ENCODE measurements around the gene TP53I13. TPM values are rescaled to one million over a fixed set of nuclear protein-coding genes. Genes with fewer than 3 reads are reported as not detected.

The TP53I13 gene
- total and polyA plus RNA-seq, 2 of the 13 experiments (the other 11 are each of a cell fraction or from before 2014, with no cell fraction given): 16.9 to 25.7 TPM

GRCh38 chr17:29589524-29590410 is 21.3 kb downstream of the TP53I13 start, which contains the start of gene GIT1 (continued):
- no peak for TF ChIP-seq HNF1B (CRISPR knock-in tag; IDR thresholded peaks at IDR 0.05)
- no peak; the same call in 1 of the 2 replicates for TF ChIP-seq MXD4 (CRISPR knock-in tag; IDR thresholded peaks at IDR 0.05)
- no peak for TF ChIP-seq GRHL1 (CRISPR knock-in tag; conservative IDR thresholded peaks at IDR 0.05)
- TF ChIP-seq ZNF230 (CRISPR knock-in tag; IDR thresholded peaks at IDR 0.05): no peak
- TF ChIP-seq KDM2A (CRISPR knock-in tag; IDR thresholded peaks at IDR 0.05; ENCODE audit: borderline replicate concordance, low read depth): peak; percentile 26; the same call in 1 of the 2 replicates
- TF ChIP-seq SRSF4 (IDR thresholded peaks at IDR 0.05; ENCODE audit: low read depth, low read length, poor library complexity, severe bottlenecking): no peak
- no peak for TF ChIP-seq PCBP1 (IDR thresholded peaks at IDR 0.05; ENCODE audit: borderline replicate concordance, low read depth, low read length)
- TF ChIP-seq HOXA3 (CRISPR knock-in tag; IDR thresholded peaks at IDR 0.05): no peak; the same call in 1 of the 2 replicates
- TF ChIP-seq HDAC6 (IDR thresholded peaks at IDR 0.05; ENCODE audit: low read depth, low read length): no peak
- no peak for TF ChIP-seq MTA1 (CRISPR knock-in tag; IDR thresholded peaks at IDR 0.05; ENCODE audit: borderline replicate concordance)
- TF ChIP-seq CTCF (CRISPR knock-in tag; IDR thresholded peaks at IDR 0.05): no peak; the same call in 1 of the 2 replicates
- TF ChIP-seq, protein P1, sequence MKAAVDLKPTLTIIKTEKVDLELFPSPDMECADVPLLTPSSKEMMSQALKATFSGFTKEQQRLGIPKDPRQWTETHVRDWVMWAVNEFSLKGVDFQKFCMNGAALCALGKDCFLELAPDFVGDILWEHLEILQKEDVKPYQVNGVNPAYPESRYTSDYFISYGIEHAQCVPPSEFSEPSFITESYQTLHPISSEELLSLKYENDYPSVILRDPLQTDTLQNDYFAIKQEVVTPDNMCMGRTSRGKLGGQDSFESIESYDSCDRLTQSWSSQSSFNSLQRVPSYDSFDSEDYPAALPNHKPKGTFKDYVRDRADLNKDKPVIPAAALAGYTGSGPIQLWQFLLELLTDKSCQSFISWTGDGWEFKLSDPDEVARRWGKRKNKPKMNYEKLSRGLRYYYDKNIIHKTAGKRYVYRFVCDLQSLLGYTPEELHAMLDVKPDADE (CRISPR knock-in tag; IDR thresholded peaks at IDR 0.05): 0 out of 2 replicates have a peak, but pooled peaks have one; percentile 6

Measured in HepG2 (cell line).